Activated naive CD8-positive, alpha-beta T cell treated with anti-CD3 and anti-CD28 coated beads for 36 hours (primary cell): ENCODE data around the gene LRRC10. TPM values are rescaled to one million over a fixed set of nuclear protein-coding genes. Genes with fewer than 3 reads are reported as not detected.

Experiments
- DNase-seq: peaks from one replicate; pipeline ENCODE4 v3.0.0; 2021
- H3K27ac Mint-ChIP-seq: one replicate; pipeline ENCODE4 v1.8.0; 2022; ENCODE audit warnings: mild to moderate bottlenecking, moderate library complexity, mixed read lengths
- H3K27me3 Mint-ChIP-seq: one replicate; pipeline ENCODE4 v1.8.0; 2022; ENCODE audit warnings: mild to moderate bottlenecking, mixed read lengths
- H3K36me3 Mint-ChIP-seq: one replicate; pipeline ENCODE4 v1.8.0; 2021; ENCODE audit warnings: mild to moderate bottlenecking, mixed read lengths
- H3K4me1 Mint-ChIP-seq: one replicate; pipeline ENCODE4 v1.8.0; 2021; ENCODE audit warnings: mixed read lengths
- H3K4me3 Mint-ChIP-seq: one replicate; pipeline ENCODE4 v1.8.0; 2022; ENCODE audit warnings: mild to moderate bottlenecking, moderate library complexity, mixed read lengths
- H3K9me3 Mint-ChIP-seq: one replicate; pipeline ENCODE4 v1.8.0; 2022; ENCODE audit warnings: mixed read lengths
- total RNA-seq, 2 experiments: library from RNA; stranded (reverse); gene quantifications; one replicate each; pipeline ENCODE4 v1.2.3, GENCODE V29; 2021

The LRRC10 gene
- total RNA-seq, 2 experiments from 2014 or later = not detected

GRCh38 chr12:69563166-69563762, 47.4 kb downstream of the LRRC10 start:
- Mint-ChIP-seq H3K36me3 (peaks cover 2% of the 10 kb centered on the region), H3K27me3 (no peaks in the 10 kb centered on the region), H3K27ac (no peak overlapping the region), H3K4me1 (no peaks in the 10 kb centered on the region), H3K9me3 (no peaks in the 10 kb centered on the region), H3K4me3 (no peak overlapping the region)
- no peak for DNase-seq

Other genes with a start within 250 kb of the LRRC10 start
- 10 to 100 TPM in 1 of 2 experiments, 1 to 10 TPM in 1; 10.0 to 10.9 TPM for gene FRS2, start 140.5 kb downstream of the LRRC10 start, total RNA-seq
- gene CCT2, start 25.4 kb downstream of the LRRC10 start, total RNA-seq = 100 to 1,000 TPM; 484 to 501 TPM
- gene BEST3, start 88.4 kb upstream of the LRRC10 start, total RNA-seq = not detected
- 10 to 100 TPM; 33.4 to 40.9 TPM for gene RAB3IP, start 128.0 kb upstream of the LRRC10 start, total RNA-seq
- not detected for gene MYRFL, start 214.3 kb upstream of the LRRC10 start, total RNA-seq